Parietal lobe (tissue), 1 donor: ENCODE data around the gene PLPPR4. TPM values are rescaled to one million over a fixed set of nuclear protein-coding genes. Genes with fewer than 3 reads are reported as not detected.

ENCODE experiments used
- total RNA-seq: library from RNA; depleted of rRNA; stranded (reverse); fragments of >200 nt; gene quantifications from one replicate; pipeline ENCODE4 v1.2.3, GENCODE V29; 2014

Gene PLPPR4
- total RNA-seq: 158 TPM

DNA sequence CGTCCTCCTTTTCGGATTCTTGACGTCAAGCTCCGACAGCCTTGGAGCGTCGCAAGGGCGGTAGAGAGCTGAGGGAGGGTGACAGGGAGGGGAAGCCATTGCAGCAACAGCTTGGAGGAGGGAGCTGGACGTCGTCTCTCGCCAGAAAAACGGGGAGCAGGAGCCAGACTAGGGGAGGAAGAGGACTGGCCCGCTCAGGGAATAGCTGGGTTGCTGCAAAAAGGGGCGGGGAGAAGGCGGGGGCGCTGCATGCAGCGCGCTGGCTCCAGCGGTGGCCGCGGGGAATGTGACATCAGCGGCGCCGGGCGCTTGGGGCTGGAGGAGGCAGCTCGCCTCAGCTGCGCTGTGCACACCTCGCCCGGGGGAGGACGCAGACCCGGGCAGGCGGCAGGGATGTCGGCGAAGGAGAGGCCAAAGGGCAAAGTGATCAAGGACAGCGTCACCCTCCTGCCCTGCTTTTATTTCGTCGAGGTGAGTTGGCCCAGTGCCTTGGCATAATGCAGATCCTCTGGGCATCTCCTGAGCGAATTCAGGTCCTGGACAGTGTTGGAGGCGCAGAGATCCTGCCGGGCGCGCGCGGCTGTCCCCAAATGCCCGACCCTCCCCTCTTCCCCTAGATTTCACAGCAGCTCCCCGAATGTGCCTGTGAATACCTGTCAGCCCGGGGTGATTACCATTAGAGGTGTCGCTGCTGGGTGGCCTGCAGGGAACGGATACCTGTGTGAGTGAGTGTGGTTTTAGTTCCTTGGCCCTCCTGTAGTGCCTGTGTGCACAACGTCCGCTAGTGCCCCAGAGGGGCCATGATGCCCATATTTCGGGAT, at the start of gene PLPPR4:
Gene PLPPR4, plus strand, starts transcription at position 292 of the 821 bp plus-strand sequence. Its CDS starts 102 bp downstream, at position 394.

